MM.1S (cell line): ENCODE data around the gene PRIMPOL.

Source experiments
- DNase-seq: peaks from one replicate; pipeline ENCODE4 v3.0.0-alpha.2; 2015
- H2AFZ ChIP-seq: fragments of 300-600 bp; sonication (generic); 2 replicates; pipeline ENCODE4 v1.6.0; 2016; ENCODE audit warnings: antibody characterized with exemption, low read length
- H3F3A ChIP-seq: fragments of 300-600 bp; sonication (generic); 2 replicates; pipeline ENCODE4 v1.6.1; 2016; ENCODE audit warnings: mild to moderate bottlenecking, antibody characterized with exemption, low read length, moderate library complexity, mixed read lengths; ENCODE audit not compliant: insufficient read depth
- H3K27ac ChIP-seq: fragments of 300-600 bp; sonication (generic); 2 replicates; pipeline ENCODE4 v1.5.1; 2016; ENCODE audit warnings: mild to moderate bottlenecking, low read length
- H3K27me3 ChIP-seq: fragments of 300-600 bp; sonication (generic); replicated peaks from 2 replicates; pipeline ENCODE4 v1.6.0; 2016; ENCODE audit warnings: low read length; ENCODE audit not compliant: insufficient read depth
- H3K36me3 ChIP-seq: fragments of 300-600 bp; sonication (generic); replicated peaks from 2 replicates; pipeline ENCODE4 v1.6.1; 2016; ENCODE audit warnings: mild to moderate bottlenecking, low read length, mixed read lengths; ENCODE audit not compliant: insufficient read depth
- H3K4me1 ChIP-seq: fragments of 300-600 bp; sonication (generic); 2 replicates; pipeline ENCODE4 v1.6.1; 2016; ENCODE audit warnings: low read length, mixed read lengths
- H3K4me2 ChIP-seq: fragments of 300-600 bp; sonication (generic); 2 replicates; pipeline ENCODE4 v1.6.0; 2016; ENCODE audit warnings: low read depth, low read length
- H3K4me3 ChIP-seq: fragments of 300-600 bp; sonication (generic); 2 replicates; pipeline ENCODE4 v1.5.1; 2016; ENCODE audit warnings: low read length, mixed read lengths
- H3K79me2 ChIP-seq: fragments of 300-600 bp; sonication (generic); 2 replicates; pipeline ENCODE4 v1.6.1; 2016; ENCODE audit warnings: mixed run types, low read length, mixed read lengths
- H3K9ac ChIP-seq: fragments of 300-600 bp; sonication (generic); 2 replicates; pipeline ENCODE4 v1.6.1; 2016; ENCODE audit warnings: low read length, mixed read lengths
- H3K9me2 ChIP-seq: fragments of 300-600 bp; sonication (generic); replicated peaks from 2 replicates; pipeline ENCODE4 v1.6.1; 2016; ENCODE audit warnings: mild to moderate bottlenecking, low read length, mixed read lengths; ENCODE audit not compliant: insufficient read depth
- H3K9me3 ChIP-seq: fragments of 300-600 bp; sonication (generic); replicated peaks from 2 replicates; pipeline ENCODE4 v1.6.1; 2016; ENCODE audit warnings: mild to moderate bottlenecking, low read length, mixed read lengths; ENCODE audit not compliant: insufficient read depth
- H4K20me1 ChIP-seq: fragments of 300-600 bp; sonication (generic); 2 replicates; pipeline ENCODE4 v1.6.1; 2016; ENCODE audit warnings: mild to moderate bottlenecking, low read length, moderate library complexity, mixed read lengths; ENCODE audit not compliant: insufficient read depth
- CTCF ChIP-seq: fragments of 300-600 bp; sonication (generic); IDR thresholded peaks from 2 replicates; pipeline ENCODE4 v1.5.1; 2016; ENCODE audit warnings: antibody characterized with exemption, low read length, mixed read lengths
- EZH2 ChIP-seq: fragments of 300-600 bp; sonication (generic); optimal IDR thresholded peaks from 2 replicates; pipeline ENCODE3; 2017; ENCODE audit warnings: low read depth, mild to moderate bottlenecking, antibody characterized with exemption, low read length, mixed read lengths
- EZH2phosphoT487 ChIP-seq: fragments of 300-600 bp; sonication (generic); IDR thresholded peaks from 2 replicates; pipeline ENCODE4 v1.6.1; 2018; ENCODE audit warnings: antibody characterized with exemption, low read length

PRIMPOL gene

GRCh38 chr4:184722798-184723197 is 73.3 kb downstream of the PRIMPOL start:
- H3K4me1 ChIP-seq: no peaks in the 10 kb centered on the region
- H4K20me1 ChIP-seq: no peaks in the 10 kb centered on the region
- TF ChIP-seq CTCF (peak; percentile 16; the same call in 1 of the 2 replicates), EZH2phosphoT487 (no peak)
- no peak overlapping the region for H3K9ac ChIP-seq
- no peaks in the 10 kb centered on the region; the same call in 1 of the 2 replicates for H3K36me3 ChIP-seq
- H3K9me3 ChIP-seq: no peaks in the 10 kb centered on the region
- peaks cover 94% of the 10 kb centered on the region for H3K79me2 ChIP-seq
- H3K4me3 ChIP-seq: no peak overlapping the region
- H2AFZ ChIP-seq: no peak overlapping the region
- no peaks in the 10 kb centered on the region for H3F3A ChIP-seq
- no peak overlapping the region for H3K4me2 ChIP-seq
- no peaks in the 10 kb centered on the region for H3K27me3 ChIP-seq
- no peak overlapping the region for H3K27ac ChIP-seq
- no peak for DNase-seq
- no peaks in the 10 kb centered on the region for H3K9me2 ChIP-seq

GRCh38 chr4:184727430-184727829 is 77.9 kb downstream of the PRIMPOL start:
- H2AFZ ChIP-seq: no peak overlapping the region
- no peak overlapping the region for H3K4me3 ChIP-seq
- H3K79me2 ChIP-seq: peaks cover 95% of the 10 kb centered on the region
- peaks cover 13% of the 10 kb centered on the region; the same call in 1 of the 2 replicates for H3K36me3 ChIP-seq
- H3K4me1 ChIP-seq: peaks cover 17% of the 10 kb centered on the region; the same call in 1 of the 2 replicates
- no peak overlapping the region for H3K4me2 ChIP-seq
- no peak overlapping the region for H3K27ac ChIP-seq
- no peaks in the 10 kb centered on the region for H3K9me3 ChIP-seq
- H3K9me2 ChIP-seq: no peaks in the 10 kb centered on the region
- 0 out of 2 replicates have a peak, but pooled peaks cover under 1% of the 10 kb centered on the region for H3F3A ChIP-seq
- TF ChIP-seq EZH2 (no peak), EZH2phosphoT487 (no peak), CTCF (no peak)
- H3K27me3 ChIP-seq: no peaks in the 10 kb centered on the region
- DNase-seq: no peak
- H4K20me1 ChIP-seq: no peaks in the 10 kb centered on the region
- no peak overlapping the region for H3K9ac ChIP-seq

- peaks cover 17% of the 10 kb centered on the region; the same call in 1 of the 2 replicates for H3K4me1 ChIP-seq
- no peak overlapping the region for H3K4me2 ChIP-seq
- no peaks in the 10 kb centered on the region for H3K27me3 ChIP-seq
- peaks cover 13% of the 10 kb centered on the region; the same call in 1 of the 2 replicates for H3K36me3 ChIP-seq
- no peaks in the 10 kb centered on the region for H3K9me3 ChIP-seq
- peaks cover 99% of the 10 kb centered on the region for H3K79me2 ChIP-seq
- no peak overlapping the region for H3K9ac ChIP-seq
- H3K9me2 ChIP-seq: no peaks in the 10 kb centered on the region
- H2AFZ ChIP-seq: no peak overlapping the region
- TF ChIP-seq CTCF (no peak), EZH2 (no peak), EZH2phosphoT487 (no peak)
- H3K27ac ChIP-seq: no peak overlapping the region
- DNase-seq: no peak
- H3F3A ChIP-seq: peaks cover 11% of the 10 kb centered on the region; the same call in 1 of the 2 replicates
- H3K4me3 ChIP-seq: no peak overlapping the region
- no peaks in the 10 kb centered on the region for H4K20me1 ChIP-seq
Measured at GRCh38 chr4:184728858-184729257, 79.3 kb downstream of the PRIMPOL start.
